Smooth muscle cell (in vitro differentiated cells): Measurements from ENCODE around the gene USP9Y. TPM values are rescaled to one million over a fixed set of nuclear protein-coding genes. Genes with fewer than 3 reads are reported as not detected.
"Not testable (repeated sequence)": the region's sequence is repeated elsewhere in the genome, so short reads cannot be mapped to it uniquely, and the experiment has no call there.

Experiments used
- DNase-seq: peaks from one replicate; lab custom pipeline; 2025; ENCODE audit not compliant: unreplicated experiment; lab: John Stamatoyannopoulos, UW
- H2AFZ ChIP-seq: fragments of 200-600 bp; sonication (generic); 2 replicates; pipeline ENCODE4 v1.6.0; 2016; ENCODE audit warnings: antibody characterized with exemption, low read depth, mild to moderate bottlenecking
- H3F3A ChIP-seq: fragments of 200-600 bp; sonication (generic); 2 replicates; pipeline ENCODE4 v1.6.0; 2017; ENCODE audit warnings: antibody characterized with exemption, low read depth
- H3K27ac ChIP-seq: fragments of 200-600 bp; sonication (generic); 2 replicates; pipeline ENCODE4 v1.5.1; 2016; ENCODE audit warnings: low read depth, mild to moderate bottlenecking
- H3K27me3 ChIP-seq: fragments of 200-600 bp; sonication (generic); 2 replicates; pipeline ENCODE4 v1.6.1; 2016; ENCODE audit warnings: low read depth, mild to moderate bottlenecking
- H3K36me3 ChIP-seq: fragments of 200-600 bp; sonication (generic); 2 replicates; pipeline ENCODE4 v1.5.1; 2016; ENCODE audit warnings: low read depth
- H3K4me1 ChIP-seq: fragments of 200-600 bp; sonication (generic); 2 replicates; pipeline ENCODE4 v1.5.1; 2016; ENCODE audit warnings: low read depth
- H3K4me2 ChIP-seq: fragments of 200-600 bp; sonication (generic); 2 replicates; pipeline ENCODE4 v1.6.0; 2016; ENCODE audit warnings: mild to moderate bottlenecking
- H3K4me3 ChIP-seq: fragments of 200-600 bp; sonication (generic); 2 replicates; pipeline ENCODE4 v1.5.1; 2016; ENCODE audit warnings: mild to moderate bottlenecking
- H3K79me2 ChIP-seq: fragments of 200-600 bp; sonication (generic); 2 replicates; pipeline ENCODE4 v1.6.0; 2016; ENCODE audit warnings: low read depth, mild to moderate bottlenecking
- H3K9ac ChIP-seq: fragments of 200-600 bp; sonication (generic); 2 replicates; pipeline ENCODE4 v1.6.0; 2016; ENCODE audit warnings: low read depth
- H3K9me3 ChIP-seq: fragments of 200-600 bp; sonication (generic); replicated peaks from 2 replicates; pipeline ENCODE4 v1.5.1; 2016; ENCODE audit warnings: low read depth
- H4K20me1 ChIP-seq: fragments of 200-600 bp; sonication (generic); 2 replicates; pipeline ENCODE4 v1.6.0; 2016; ENCODE audit warnings: low read depth
- WGBS: methylation state at CpG from one replicate; pipeline ENCODE4 v1.1.7; 2016; ENCODE audit warnings: low lambda C conversion rate; 5-methylcytosine and 5-hydroxymethylcytosine counted together
- polyA plus RNA-seq: library from polyadenylated mRNA; unstranded; fragments of >200 nt; fragmentation: Nextera tagmentation; extraction: Ambion mirVana; gene quantifications from 2 replicates; pipeline ENCODE4 v1.2.1, GENCODE V29; 2016
- total RNA-seq: library from RNA; depleted of rRNA; stranded (reverse); fragments of >200 nt; gene quantifications from 2 replicates; pipeline ENCODE4 v1.2.3, GENCODE V29; 2014
- TF ChIP-seq, protein P1 (sequence below): fragments of 200-600 bp; sonication (generic); IDR thresholded peaks from 2 replicates; pipeline ENCODE4 v1.5.1; 2017; ENCODE audit warnings: borderline replicate concordance, mild to moderate bottlenecking, antibody characterized with exemption; ENCODE audit not compliant: insufficient read depth, poor library complexity, severe bottlenecking

USP9Y gene
- total and polyA plus RNA-seq, 2 experiments from 2014 or later = not detected

DNA sequence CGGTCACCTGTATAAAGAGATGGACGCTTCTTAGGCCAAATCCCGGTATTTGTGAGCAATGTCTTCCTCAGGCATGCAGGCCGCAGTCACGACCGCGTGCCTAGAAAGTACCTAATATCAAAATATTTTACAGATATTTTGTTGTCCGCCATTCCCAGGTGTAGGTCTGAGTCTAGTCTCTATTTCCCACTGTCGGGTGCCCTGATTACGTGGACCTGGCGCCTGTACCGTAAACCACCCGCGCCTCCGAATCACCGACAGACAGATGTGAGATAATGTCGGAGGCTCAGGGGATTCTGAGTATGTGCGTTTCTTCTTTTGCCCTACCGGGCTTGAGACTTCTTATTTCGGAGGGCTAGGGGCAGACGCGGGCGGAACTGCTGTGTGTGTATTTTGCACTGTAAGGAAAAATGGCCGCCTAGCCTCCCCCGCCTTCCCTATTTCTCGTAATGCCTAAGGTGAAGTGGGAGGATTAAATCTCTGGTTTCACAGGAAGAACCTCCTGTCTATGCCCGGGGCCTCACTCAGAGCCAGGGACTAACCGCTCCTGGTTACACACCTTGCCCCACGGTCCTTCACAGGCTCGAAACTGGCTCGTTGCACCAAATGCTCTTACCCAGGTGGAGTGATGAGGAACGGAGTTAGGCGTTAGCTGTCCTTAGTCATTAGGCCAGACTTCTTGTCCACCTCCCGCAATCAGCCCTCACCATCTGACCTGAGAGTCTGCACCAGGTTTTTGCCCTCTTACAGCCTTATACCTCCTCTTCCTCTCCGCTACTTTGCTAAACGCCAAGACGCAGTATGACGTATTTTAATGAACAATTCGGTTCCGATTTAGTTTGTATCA lies 38.1 kb upstream of the USP9Y start:
- no peak for DNase-seq
- Histone ChIP-seq H4K20me1 (no peaks in the 10 kb centered on the region), H3K79me2 (no peaks in the 10 kb centered on the region), H2AFZ (no peak overlapping the region), H3K4me2 (no peak overlapping the region), H3F3A (no peaks in the 10 kb centered on the region), H3K9me3 (no peaks in the 10 kb centered on the region), H3K4me3 (no peak overlapping the region), H3K27ac (no peak overlapping the region), H3K4me1 (no peaks in the 10 kb centered on the region), H3K9ac (no peak overlapping the region), H3K36me3 (no peaks in the 10 kb centered on the region), H3K27me3 (no peaks in the 10 kb centered on the region)
- TF ChIP-seq, protein P1, sequence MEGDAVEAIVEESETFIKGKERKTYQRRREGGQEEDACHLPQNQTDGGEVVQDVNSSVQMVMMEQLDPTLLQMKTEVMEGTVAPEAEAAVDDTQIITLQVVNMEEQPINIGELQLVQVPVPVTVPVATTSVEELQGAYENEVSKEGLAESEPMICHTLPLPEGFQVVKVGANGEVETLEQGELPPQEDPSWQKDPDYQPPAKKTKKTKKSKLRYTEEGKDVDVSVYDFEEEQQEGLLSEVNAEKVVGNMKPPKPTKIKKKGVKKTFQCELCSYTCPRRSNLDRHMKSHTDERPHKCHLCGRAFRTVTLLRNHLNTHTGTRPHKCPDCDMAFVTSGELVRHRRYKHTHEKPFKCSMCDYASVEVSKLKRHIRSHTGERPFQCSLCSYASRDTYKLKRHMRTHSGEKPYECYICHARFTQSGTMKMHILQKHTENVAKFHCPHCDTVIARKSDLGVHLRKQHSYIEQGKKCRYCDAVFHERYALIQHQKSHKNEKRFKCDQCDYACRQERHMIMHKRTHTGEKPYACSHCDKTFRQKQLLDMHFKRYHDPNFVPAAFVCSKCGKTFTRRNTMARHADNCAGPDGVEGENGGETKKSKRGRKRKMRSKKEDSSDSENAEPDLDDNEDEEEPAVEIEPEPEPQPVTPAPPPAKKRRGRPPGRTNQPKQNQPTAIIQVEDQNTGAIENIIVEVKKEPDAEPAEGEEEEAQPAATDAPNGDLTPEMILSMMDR = no peak
- WGBS = no CpG with 5 or more reads among the region's 40 CpGs

DNA sequence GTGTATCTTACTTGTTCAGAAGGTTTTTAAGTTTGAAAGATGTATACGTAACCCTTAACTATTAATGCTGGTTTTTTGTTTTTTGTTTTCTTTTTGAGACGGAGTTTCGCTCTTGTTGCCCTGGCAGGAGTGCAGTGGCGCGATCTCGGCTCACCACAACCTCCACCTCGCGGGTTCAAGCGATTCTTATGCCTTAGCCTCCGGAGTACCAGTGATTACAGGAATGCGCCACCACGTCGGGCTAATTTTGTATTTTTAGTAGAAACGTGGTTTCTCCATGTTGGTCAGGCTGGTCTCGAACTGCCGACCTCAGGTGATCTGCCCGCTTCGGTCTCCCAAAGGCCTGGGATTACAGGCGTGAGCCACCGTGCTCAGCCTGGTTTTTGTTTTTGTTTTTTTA lies 37.2 kb upstream of the USP9Y start:
- H3K27ac ChIP-seq, H3K9me3 ChIP-seq, H3K36me3 ChIP-seq, H3K9ac ChIP-seq, H3K27me3 ChIP-seq, H2AFZ ChIP-seq, H4K20me1 ChIP-seq, H3K79me2 ChIP-seq, H3F3A ChIP-seq, H3K4me1 ChIP-seq, DNase-seq, H3K4me3 ChIP-seq, H3K4me2 ChIP-seq: not testable (repeated sequence)
- no CpG with 5 or more reads among the region's 20 CpGs for WGBS

DNA sequence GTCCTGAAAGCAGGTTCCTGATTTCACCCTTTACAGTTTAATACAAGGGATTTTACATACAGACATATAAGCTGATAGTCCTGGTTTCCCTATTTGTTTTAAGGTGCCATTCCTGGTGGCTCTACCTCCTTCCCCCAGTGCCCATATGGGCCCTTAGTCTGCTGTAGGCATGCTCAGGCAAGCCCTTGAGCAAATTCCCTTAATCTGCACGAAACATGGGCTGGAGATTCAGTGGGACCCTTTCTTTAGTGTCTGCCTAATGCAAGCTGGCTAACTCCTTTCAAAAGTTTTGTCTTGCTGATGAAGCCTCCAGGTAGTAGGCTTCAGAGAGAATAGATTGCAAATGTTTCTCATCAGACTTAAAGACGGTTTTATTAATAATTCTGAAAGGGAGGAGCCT lies 22.9 kb upstream of the USP9Y start:
- Histone ChIP-seq H3F3A (no peaks in the 10 kb centered on the region), H3K27me3 (no peaks in the 10 kb centered on the region), H3K36me3 (no peaks in the 10 kb centered on the region), H2AFZ (no peak overlapping the region), H3K9ac (no peak overlapping the region), H3K4me2 (no peak overlapping the region), H3K9me3 (no peaks in the 10 kb centered on the region), H4K20me1 (no peaks in the 10 kb centered on the region), H3K27ac (no peak overlapping the region), H3K79me2 (no peaks in the 10 kb centered on the region), H3K4me1 (no peaks in the 10 kb centered on the region), H3K4me3 (no peak overlapping the region)
- TF ChIP-seq, protein P1 = no peak
- no peak for DNase-seq
- WGBS = no CpG with 5 or more reads among the region's 2 CpGs

DNA sequence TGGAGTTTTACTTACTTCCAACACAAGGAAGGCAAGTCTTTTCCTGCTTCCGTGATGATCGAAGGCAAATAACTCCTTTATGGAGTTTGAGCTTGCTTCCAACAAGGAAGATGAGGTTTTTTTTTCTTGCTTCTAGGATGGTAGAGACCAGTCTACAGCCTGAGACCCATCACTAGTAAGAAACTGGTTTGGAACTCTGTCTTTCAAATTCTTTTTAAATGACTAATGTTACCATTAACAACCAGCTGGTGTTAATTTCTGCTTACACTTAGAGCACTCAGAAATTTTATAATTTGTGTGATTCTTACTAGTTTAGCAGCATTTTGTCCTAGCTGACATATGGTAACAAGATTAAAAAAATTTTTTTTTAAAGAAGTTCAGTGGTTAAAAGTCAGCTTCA lies 19.5 kb upstream of the USP9Y start:
- DNase-seq = no peak
- no CpG with 5 or more reads among the region's 2 CpGs for WGBS
- H4K20me1 ChIP-seq = no peaks in the 10 kb centered on the region
- no peaks in the 10 kb centered on the region for H3K4me1 ChIP-seq
- no peaks in the 10 kb centered on the region for H3K9me3 ChIP-seq
- no peak overlapping the region for H3K4me3 ChIP-seq
- no peak overlapping the region for H3K27ac ChIP-seq
- H3F3A ChIP-seq = no peaks in the 10 kb centered on the region
- no peak overlapping the region for H3K4me2 ChIP-seq
- no peak overlapping the region for H2AFZ ChIP-seq
- TF ChIP-seq, protein P1 = no peak
- H3K36me3 ChIP-seq = no peaks in the 10 kb centered on the region
- H3K27me3 ChIP-seq = no peaks in the 10 kb centered on the region
- H3K79me2 ChIP-seq = no peaks in the 10 kb centered on the region
- no peak overlapping the region for H3K9ac ChIP-seq
